Skeletal muscle satellite cell (primary cell): ENCODE data around the gene AREG. TPM values are rescaled to one million over a fixed set of nuclear protein-coding genes. Genes with fewer than 3 reads are reported as not detected.
"Not testable (repeated sequence)": the region's sequence is repeated elsewhere in the genome, so short reads cannot be mapped to it uniquely, and the experiment has no call there.

Source experiments
- H3K27me3 ChIP-seq: 2 replicates; pipeline ENCODE4 v1.7.0; 2013; ENCODE audit warnings: low read length; ENCODE audit not compliant: control insufficient read depth, insufficient read depth
- H3K36me3 ChIP-seq: 2 replicates; pipeline ENCODE4 v1.7.0; 2013; ENCODE audit warnings: mild to moderate bottlenecking, control low read depth, low read length; ENCODE audit not compliant: insufficient read depth
- H3K4me1 ChIP-seq: 2 replicates; pipeline ENCODE4 v1.7.0; 2013; ENCODE audit warnings: low read length; ENCODE audit not compliant: control insufficient read depth, insufficient read depth
- H3K4me2 ChIP-seq: 2 replicates; pipeline ENCODE4 v1.7.0; 2013; ENCODE audit warnings: mild to moderate bottlenecking, low read length
- H3K4me3 ChIP-seq: 2 replicates; pipeline ENCODE4 v1.7.0; 2013; ENCODE audit warnings: low read length
- H3K9ac ChIP-seq: 2 replicates; pipeline ENCODE4 v1.7.0; 2013; ENCODE audit warnings: mild to moderate bottlenecking, low read depth, low read length, moderate library complexity
- H3K9me3 ChIP-seq: replicated peaks from 2 replicates; pipeline ENCODE4 v1.7.0; 2013; ENCODE audit warnings: mild to moderate bottlenecking, control low read depth, low read length
- total RNA-seq: library from RNA; depleted of rRNA; stranded (reverse); fragments of >200 nt; gene quantifications from 2 replicates; pipeline ENCODE4 v1.2.3, GENCODE V29; 2012; rRNA removed

AREG gene, protein sequence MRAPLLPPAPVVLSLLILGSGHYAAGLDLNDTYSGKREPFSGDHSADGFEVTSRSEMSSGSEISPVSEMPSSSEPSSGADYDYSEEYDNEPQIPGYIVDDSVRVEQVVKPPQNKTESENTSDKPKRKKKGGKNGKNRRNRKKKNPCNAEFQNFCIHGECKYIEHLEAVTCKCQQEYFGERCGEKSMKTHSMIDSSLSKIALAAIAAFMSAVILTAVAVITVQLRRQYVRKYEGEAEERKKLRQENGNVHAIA
- 6.1 and 8.3 TPM in 2 replicates for total RNA-seq

DNA sequence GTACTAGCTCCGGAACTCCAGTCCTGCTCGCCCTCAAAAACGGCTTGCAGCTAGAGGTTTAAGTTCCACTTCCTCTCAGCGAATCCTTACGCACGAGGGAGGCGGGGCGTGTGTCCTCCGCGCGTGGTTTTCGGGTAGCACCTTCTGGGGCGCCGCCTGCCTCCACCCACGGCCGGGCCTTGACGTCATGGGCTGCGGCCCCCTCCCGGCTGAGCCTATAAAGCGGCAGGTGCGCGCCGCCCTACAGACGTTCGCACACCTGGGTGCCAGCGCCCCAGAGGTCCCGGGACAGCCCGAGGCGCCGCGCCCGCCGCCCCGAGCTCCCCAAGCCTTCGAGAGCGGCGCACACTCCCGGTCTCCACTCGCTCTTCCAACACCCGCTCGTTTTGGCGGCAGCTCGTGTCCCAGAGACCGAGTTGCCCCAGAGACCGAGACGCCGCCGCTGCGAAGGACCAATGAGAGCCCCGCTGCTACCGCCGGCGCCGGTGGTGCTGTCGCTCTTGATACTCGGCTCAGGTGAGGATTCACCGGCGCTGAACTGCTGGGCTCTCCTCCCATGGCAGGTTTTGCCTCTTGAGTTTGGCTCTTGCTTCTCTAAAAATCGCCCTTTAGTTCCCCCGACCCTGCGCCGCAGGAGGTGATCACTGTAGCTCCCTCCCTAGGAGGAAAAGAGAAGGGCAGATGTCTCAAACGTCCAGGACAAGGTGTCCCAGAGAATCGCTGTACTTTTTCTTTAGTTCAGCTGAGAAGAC lies at the start of gene AREG:
AREG (plus strand) TSS at position 246 of the 752 bp plus-strand sequence; CDS start at position 456, 210 bp downstream.
- H3K36me3 ChIP-seq = no peaks in the 10 kb centered on the region
- H3K27me3 ChIP-seq = no peaks in the 10 kb centered on the region
- peak within 1 kb of the TSS; percentile 77 for H3K9ac ChIP-seq
- no peaks in the 10 kb centered on the region for H3K9me3 ChIP-seq
- H3K4me3 ChIP-seq = peak within 1 kb of the TSS; percentile 74
- H3K4me2 ChIP-seq = peak within 1 kb of the TSS; percentile 90
- peaks cover 25% of the 10 kb centered on the region for H3K4me1 ChIP-seq

DNA sequence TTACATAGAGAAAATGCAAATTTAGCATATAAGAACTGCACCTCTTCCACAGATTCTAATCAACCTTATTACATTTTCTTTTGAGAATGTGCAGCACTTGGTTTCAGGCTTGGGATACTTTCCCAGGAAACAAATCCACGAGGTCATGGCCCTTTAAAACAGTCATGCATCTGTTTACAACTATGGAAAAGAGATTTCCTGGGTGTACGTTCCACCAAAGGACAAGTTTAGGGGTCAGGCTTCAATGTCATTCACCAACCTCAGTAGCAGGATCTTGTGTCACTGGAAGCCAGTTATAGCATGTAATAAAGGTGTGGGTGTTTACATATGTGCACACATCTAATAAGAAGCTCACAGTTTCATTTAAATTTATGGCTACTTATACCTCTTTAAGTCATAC lies 49.3 kb upstream of the AREG start:
- no peaks in the 10 kb centered on the region for H3K9me3 ChIP-seq
- no peaks in the 10 kb centered on the region for H3K4me1 ChIP-seq
- no peaks in the 10 kb centered on the region for H3K27me3 ChIP-seq
- H3K9ac ChIP-seq = no peak overlapping the region
- H3K4me2 ChIP-seq = no peak overlapping the region
- no peaks in the 10 kb centered on the region for H3K36me3 ChIP-seq
- no peak overlapping the region for H3K4me3 ChIP-seq

DNA sequence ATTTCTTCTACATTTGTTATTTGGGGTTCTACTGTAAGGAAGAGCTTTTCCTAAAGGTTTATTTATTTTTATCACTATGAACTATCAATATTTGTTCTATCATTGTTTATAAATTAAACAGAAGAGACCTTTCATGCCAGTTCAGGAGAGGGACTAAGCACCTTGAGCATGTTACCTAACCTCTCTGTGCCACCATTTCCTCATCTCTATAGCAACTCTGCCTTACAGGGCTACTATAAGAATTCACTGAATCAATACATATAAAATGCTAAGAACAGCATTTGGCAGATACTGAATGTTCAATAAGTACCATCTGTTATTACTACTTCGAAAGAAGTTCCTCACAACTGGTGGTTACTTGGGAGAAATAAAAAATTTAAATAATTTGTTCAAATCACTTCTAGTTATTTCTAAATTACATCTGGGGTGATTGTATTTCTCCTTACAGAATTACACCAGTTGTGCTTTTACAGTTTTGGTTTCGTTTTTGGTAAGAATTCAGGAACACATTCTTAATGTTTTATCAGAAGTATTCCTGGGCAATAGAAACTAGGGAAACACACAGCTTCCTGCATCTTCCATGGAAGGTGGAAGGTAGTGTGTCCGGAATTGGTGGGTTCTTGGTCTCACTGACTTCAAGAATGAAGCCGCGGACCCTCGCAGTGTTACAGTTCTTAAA lies 47.0 kb upstream of the AREG start:
- H3K4me2 ChIP-seq = peak overlapping the region; percentile 42
- H3K27me3 ChIP-seq = no peaks in the 10 kb centered on the region
- H3K4me3 ChIP-seq = no peak overlapping the region
- no peaks in the 10 kb centered on the region for H3K9me3 ChIP-seq
- no peak overlapping the region for H3K9ac ChIP-seq
- H3K4me1 ChIP-seq = no peaks in the 10 kb centered on the region
- H3K36me3 ChIP-seq = no peaks in the 10 kb centered on the region

DNA sequence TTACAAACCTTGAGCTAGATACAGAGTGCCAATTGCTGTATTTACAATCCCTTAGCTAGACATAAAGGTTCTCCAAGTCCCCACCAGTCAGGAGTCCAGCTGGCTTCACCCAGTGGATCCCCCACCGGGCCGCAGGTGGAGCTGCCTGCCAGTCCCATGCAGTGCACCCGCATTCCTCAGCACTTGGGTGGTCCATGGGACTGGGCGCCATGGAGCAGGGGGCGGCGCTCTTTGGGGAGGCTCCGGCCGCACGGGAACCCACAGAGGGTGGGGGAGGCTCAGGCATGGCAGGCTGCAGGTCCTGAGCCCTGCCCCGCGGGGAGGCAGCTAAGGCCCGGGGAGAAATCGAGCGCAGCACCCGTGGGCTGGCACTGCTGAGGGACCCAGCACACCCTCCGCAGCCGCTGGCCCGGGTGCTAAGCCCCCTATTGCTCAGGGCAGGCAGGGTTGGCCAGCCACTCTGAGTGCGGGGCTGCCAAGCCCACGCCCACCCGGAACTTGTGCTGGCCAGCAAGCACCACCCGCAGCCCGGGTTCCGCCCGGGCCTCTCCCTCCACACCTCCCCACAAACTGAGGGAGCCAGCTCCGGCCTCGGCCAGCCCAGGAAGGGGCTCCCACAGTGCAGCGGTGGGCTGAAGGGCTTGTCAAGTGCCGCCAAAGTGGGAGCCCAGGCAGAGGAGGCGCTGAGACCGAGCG lies 45.9 kb upstream of the AREG start:
- H3K9me3 ChIP-seq, H3K4me3 ChIP-seq, H3K9ac ChIP-seq, H3K4me1 ChIP-seq, H3K4me2 ChIP-seq, H3K27me3 ChIP-seq, H3K36me3 ChIP-seq: not testable (repeated sequence)

DNA sequence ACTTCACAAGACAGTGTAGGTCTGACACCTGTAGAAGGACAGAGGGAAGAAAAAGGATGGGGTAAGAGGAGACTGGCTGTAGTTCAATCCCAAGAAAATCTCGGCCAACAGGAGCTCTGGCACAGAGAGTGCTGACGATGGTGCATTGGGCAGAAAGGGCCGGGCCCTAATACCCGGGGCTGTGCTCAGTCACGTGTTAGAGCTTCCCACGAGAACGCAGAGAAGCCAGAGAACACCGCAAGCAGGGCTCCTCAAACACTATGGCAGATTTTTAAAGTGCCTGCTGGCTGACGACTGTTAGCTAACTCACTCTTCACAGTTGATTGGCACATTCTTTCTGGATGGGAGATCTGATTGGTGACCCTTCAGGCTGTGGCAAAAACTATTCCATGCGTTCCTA lies 44.5 kb upstream of the AREG start:
- Histone ChIP-seq H3K4me2 (no peak overlapping the region), H3K4me1 (no peaks in the 10 kb centered on the region), H3K9me3 (no peaks in the 10 kb centered on the region), H3K9ac (no peak overlapping the region), H3K27me3 (no peaks in the 10 kb centered on the region), H3K36me3 (no peaks in the 10 kb centered on the region), H3K4me3 (no peak overlapping the region)

DNA sequence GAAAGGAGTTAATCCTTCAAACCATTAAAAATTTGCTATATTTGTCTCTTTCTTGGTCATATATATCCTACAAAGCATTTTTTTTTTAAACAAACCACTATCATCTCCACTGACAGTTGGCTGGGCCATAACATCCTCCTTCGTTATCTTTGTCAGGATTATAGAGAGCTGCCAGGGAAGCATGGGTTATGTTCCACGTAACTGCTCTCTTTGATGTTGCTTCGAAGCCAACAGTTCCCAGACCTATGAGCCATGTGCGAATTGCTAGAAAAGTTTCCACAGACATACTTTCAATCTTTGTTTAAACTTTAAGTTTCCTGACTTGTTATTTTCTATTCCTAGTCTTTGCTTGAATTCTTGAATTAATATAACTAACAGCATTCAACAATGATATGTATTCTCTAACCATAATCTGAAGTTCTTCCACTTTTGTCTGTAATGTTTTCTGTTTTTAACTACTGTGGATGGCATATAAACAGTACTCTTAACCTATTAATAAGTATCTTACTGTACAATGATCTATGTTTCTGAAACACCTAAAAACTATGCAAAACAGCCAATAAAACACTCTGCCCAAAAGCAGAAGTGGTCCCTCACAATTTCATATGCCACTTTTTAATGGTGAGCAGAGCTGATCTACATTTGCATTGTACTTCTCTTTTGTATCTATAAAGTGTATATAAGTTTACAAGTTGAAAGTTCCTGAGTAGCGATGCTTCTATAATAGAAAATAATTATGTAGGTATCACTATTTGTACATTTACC lies 42.1 kb upstream of the AREG start:
- Histone ChIP-seq H3K27me3 (no peaks in the 10 kb centered on the region), H3K9ac (no peak overlapping the region), H3K36me3 (no peaks in the 10 kb centered on the region), H3K4me2 (no peak overlapping the region), H3K9me3 (no peaks in the 10 kb centered on the region), H3K4me1 (no peaks in the 10 kb centered on the region), H3K4me3 (no peak overlapping the region)

DNA sequence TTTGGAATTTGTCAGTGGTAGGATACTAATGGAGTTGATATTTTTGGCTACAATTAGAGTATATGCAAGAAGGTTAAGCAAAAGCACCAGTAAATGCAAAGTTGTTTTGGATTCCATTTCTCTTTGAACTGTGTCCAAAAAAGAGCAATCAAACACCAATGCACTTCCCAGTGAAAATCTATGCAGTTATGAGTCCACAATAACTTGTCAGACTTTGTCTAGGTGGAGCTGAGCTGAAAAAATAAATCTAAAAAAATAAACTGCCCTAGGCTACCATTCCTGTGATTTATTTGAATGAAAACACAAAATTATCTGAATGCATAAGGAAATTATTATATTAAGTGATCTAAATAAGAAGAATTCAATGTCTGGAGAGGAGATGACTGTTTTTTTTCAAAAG lies 37.0 kb upstream of the AREG start:
- H3K9me3 ChIP-seq = no peaks in the 10 kb centered on the region
- H3K27me3 ChIP-seq = no peaks in the 10 kb centered on the region
- no peak overlapping the region for H3K9ac ChIP-seq
- no peaks in the 10 kb centered on the region for H3K36me3 ChIP-seq
- no peak overlapping the region for H3K4me3 ChIP-seq
- H3K4me1 ChIP-seq = no peaks in the 10 kb centered on the region
- no peak overlapping the region for H3K4me2 ChIP-seq

DNA sequence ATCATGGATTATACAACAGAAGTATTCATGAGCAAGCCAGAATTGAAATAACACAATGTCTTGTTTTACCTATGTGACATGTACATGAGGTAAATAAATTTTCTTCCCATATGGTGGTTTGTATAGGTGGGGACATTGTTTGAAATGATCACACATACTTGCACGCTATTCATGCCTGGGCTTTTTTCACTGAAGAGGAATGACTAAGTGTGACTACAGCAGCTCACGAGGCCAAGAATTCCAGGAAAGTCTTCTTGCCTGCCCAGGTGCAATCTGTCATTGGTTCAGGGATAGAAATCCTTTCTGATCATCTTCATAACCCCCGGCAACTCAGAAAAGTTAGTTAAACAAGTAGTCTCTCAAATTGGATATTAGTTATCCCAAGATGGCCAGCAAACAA lies 36.3 kb upstream of the AREG start:
- no peaks in the 10 kb centered on the region for H3K36me3 ChIP-seq
- H3K27me3 ChIP-seq = no peaks in the 10 kb centered on the region
- H3K9me3 ChIP-seq = no peaks in the 10 kb centered on the region
- no peak overlapping the region for H3K9ac ChIP-seq
- H3K4me1 ChIP-seq = no peaks in the 10 kb centered on the region
- H3K4me3 ChIP-seq = no peak overlapping the region
- H3K4me2 ChIP-seq = no peak overlapping the region

DNA sequence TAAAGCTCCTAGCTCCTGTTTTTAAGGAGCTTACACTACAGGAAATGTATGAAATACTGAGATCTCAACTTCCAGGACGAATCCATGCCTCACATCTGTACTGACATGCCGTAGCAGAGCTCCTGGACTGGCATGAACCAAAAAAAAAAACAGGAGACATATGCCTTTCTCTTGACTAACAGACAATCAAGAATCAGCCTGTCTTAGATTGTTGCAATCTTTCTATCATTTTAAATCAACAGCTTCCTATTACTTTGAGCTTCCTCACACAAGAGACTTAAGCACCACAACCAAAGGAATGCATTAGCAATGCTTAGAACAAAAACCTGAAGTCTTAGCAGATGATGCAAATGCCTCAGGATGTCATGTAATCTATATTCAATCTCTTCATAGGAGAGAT lies 34.7 kb upstream of the AREG start:
- H3K9me3 ChIP-seq = no peaks in the 10 kb centered on the region
- no peak overlapping the region for H3K9ac ChIP-seq
- H3K27me3 ChIP-seq = no peaks in the 10 kb centered on the region
- H3K36me3 ChIP-seq = no peaks in the 10 kb centered on the region
- H3K4me2 ChIP-seq = no peak overlapping the region
- no peak overlapping the region for H3K4me3 ChIP-seq
- H3K4me1 ChIP-seq = no peaks in the 10 kb centered on the region

DNA sequence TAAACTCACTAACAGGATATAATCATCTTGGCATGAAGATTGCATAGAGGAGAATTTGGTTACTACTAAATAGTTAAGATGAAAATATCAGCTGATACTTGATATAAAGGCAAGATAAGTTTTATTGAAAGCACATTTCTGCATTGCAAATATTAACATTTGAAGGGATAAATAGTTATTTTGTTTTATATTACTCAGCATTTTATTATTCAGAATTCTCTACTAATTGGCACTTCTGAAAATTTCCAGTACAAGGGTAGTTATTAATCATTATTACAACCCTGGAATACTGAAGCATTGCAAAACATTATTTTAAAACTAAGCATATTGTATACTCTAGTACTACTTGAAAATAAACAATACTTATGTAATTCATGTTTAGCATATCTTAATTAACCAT lies 32.7 kb upstream of the AREG start:
- H3K4me2 ChIP-seq = no peak overlapping the region
- H3K36me3 ChIP-seq = no peaks in the 10 kb centered on the region
- H3K9me3 ChIP-seq = no peaks in the 10 kb centered on the region
- H3K9ac ChIP-seq = no peak overlapping the region
- no peak overlapping the region for H3K4me3 ChIP-seq
- H3K4me1 ChIP-seq = no peaks in the 10 kb centered on the region
- no peaks in the 10 kb centered on the region for H3K27me3 ChIP-seq

DNA sequence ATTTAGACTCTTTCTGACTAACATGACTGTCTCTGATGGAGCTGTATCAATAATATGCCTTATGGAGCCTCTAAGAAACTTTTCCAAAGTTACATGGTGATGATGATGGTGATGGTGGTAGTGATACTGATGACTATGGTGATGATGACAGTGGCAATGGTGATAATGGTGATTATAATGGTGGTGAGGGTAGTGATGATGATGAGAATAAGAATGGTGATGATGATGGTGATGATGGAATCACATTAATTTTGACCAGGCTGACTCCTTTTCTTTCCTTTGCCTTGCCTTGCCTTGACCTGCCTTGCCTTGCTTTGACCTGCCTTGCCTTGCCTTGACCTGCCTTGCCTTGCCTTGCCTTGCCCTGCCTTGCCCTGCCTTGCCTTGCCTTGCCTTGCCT lies 31.7 kb upstream of the AREG start:
- Histone ChIP-seq H3K4me3 (no peak overlapping the region), H3K4me2 (no peak overlapping the region), H3K4me1 (peaks cover 6% of the 10 kb centered on the region), H3K9ac (no peak overlapping the region), H3K36me3 (no peaks in the 10 kb centered on the region), H3K27me3 (no peaks in the 10 kb centered on the region), H3K9me3 (no peaks in the 10 kb centered on the region)
